Thyroid gland (tissue), 4 donors: Measurements from ENCODE around the gene PPP2R2C.

Experiments
- CTCF ChIP-seq, 6 experiments: fragments of 200-600 bp in 3 of 6; fragments of 450-650 bp in 3 of 6; sonication (generic) in 3 of 6; IDR thresholded peaks; one replicate each; pipeline ENCODE4 v1.5.1; 2016 to 2019; ENCODE audit warnings: antibody characterized with exemption in 6 of 6, mild to moderate bottlenecking in 2 of 6, inconsistent platforms in 1 of 6, moderate library complexity in 1 of 6
- POLR2A ChIP-seq, 2 donors: fragments of 450-650 bp; IDR thresholded peaks; one replicate each; pipeline ENCODE4 v1.6.1; 2017; ENCODE audit warnings: antibody characterized with exemption in 2 of 2, mild to moderate bottlenecking in 2 of 2, moderate library complexity in 1 of 2

- no peak for TF ChIP-seq CTCF (IDR thresholded peaks at IDR 0.05)
- no peak for TF ChIP-seq POLR2A (IDR thresholded peaks at IDR 0.05)
Measured at GRCh38 chr4:6492861-6493657, 20.6 kb upstream of the PPP2R2C start.
